ENCODE measurements around the gene SLC7A1.

DNA sequence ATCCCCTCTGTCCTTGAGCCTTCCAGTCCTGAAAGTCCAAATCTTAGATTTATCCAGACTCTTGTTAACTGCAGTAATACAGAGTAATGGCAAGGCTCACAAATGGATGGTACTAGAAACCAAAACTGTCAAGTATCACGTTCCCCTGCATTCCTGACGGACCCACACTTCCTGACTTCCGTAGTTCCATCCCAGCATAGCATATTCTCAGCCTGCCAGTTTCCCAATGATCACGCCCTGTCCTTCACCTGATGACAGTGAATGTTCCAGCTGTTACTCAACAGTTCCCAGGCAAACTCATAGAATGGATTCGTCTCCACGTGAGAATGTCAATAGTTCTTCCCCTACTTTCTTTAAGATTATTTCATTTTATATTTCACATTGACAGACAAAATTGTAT is 33.6 kb downstream of the SLC7A1 start:
- TF ChIP-seq, protein P1, sequence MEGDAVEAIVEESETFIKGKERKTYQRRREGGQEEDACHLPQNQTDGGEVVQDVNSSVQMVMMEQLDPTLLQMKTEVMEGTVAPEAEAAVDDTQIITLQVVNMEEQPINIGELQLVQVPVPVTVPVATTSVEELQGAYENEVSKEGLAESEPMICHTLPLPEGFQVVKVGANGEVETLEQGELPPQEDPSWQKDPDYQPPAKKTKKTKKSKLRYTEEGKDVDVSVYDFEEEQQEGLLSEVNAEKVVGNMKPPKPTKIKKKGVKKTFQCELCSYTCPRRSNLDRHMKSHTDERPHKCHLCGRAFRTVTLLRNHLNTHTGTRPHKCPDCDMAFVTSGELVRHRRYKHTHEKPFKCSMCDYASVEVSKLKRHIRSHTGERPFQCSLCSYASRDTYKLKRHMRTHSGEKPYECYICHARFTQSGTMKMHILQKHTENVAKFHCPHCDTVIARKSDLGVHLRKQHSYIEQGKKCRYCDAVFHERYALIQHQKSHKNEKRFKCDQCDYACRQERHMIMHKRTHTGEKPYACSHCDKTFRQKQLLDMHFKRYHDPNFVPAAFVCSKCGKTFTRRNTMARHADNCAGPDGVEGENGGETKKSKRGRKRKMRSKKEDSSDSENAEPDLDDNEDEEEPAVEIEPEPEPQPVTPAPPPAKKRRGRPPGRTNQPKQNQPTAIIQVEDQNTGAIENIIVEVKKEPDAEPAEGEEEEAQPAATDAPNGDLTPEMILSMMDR (IDR thresholded peaks at IDR 0.05), result no peak
- TF ChIP-seq POLR2A (IDR thresholded peaks at IDR 0.05), result no peak
- no peak for TF ChIP-seq POLR2AphosphoS5 (IDR thresholded peaks at IDR 0.05)
